ENCODE measurements around the gene MSX1.

MSX1 gene

GRCh38 chr4:4831825-4832224 lies 27.6 kb upstream of the MSX1 start:
- no peak for TF ChIP-seq ZNF274 (IDR thresholded peaks at IDR 0.05; ENCODE audit: low read depth, low read length)
- no peak overlapping the region for H3K4me3 ChIP-seq (ENCODE audit: low read length)

- H3K4me3 ChIP-seq (ENCODE audit: low read length): no peak overlapping the region
- TF ChIP-seq ZNF274 (IDR thresholded peaks at IDR 0.05; ENCODE audit: low read depth, low read length): no peak
These were observed 23.4 kb upstream of the MSX1 start for GRCh38 chr4:4836044-4836443.

GRCh38 chr4:4837316-4837715 lies 22.1 kb upstream of the MSX1 start:
- H3K4me3 ChIP-seq (ENCODE audit: low read length): no peak overlapping the region
- TF ChIP-seq ZNF274 (IDR thresholded peaks at IDR 0.05; ENCODE audit: low read depth, low read length): no peak

GRCh38 chr4:4838051-4838935 lies 21.2 kb upstream of the MSX1 start:
- no peak for TF ChIP-seq ZNF274 (IDR thresholded peaks at IDR 0.05; ENCODE audit: low read depth, low read length)
- H3K4me3 ChIP-seq (ENCODE audit: low read length): no peak overlapping the region

- H3K4me3 ChIP-seq (ENCODE audit: low read length): no peak overlapping the region
- no peak for TF ChIP-seq ZNF274 (IDR thresholded peaks at IDR 0.05; ENCODE audit: low read depth, low read length)
These were observed 20.3 kb upstream of the MSX1 start for GRCh38 chr4:4838936-4839810.

- H3K4me3 ChIP-seq (ENCODE audit: low read length): no peak overlapping the region
- TF ChIP-seq ZNF274 (IDR thresholded peaks at IDR 0.05; ENCODE audit: low read depth, low read length): no peak
These were observed 19.1 kb upstream of the MSX1 start for GRCh38 chr4:4840351-4840750.

GRCh38 chr4:4841156-4841555 lies 18.3 kb upstream of the MSX1 start:
- no peak for TF ChIP-seq ZNF274 (IDR thresholded peaks at IDR 0.05; ENCODE audit: low read depth, low read length)

GRCh38 chr4:4842476-4843441 lies 16.7 kb upstream of the MSX1 start:
- no peak for TF ChIP-seq ZNF274 (IDR thresholded peaks at IDR 0.05; ENCODE audit: low read depth, low read length)
- H3K4me3 ChIP-seq (ENCODE audit: low read length): no peak overlapping the region

More at GRCh38 chr4:4841156-4841555, 18.3 kb upstream of the MSX1 start:
- no peak overlapping the region for H3K4me3 ChIP-seq (ENCODE audit: low read length)

GRCh38 chr4:4843635-4844291 lies 15.7 kb upstream of the MSX1 start:
- no peak for TF ChIP-seq ZNF274 (IDR thresholded peaks at IDR 0.05; ENCODE audit: low read depth, low read length)
- no peak overlapping the region for H3K4me3 ChIP-seq (ENCODE audit: low read length)

- no peak overlapping the region for H3K4me3 ChIP-seq (ENCODE audit: low read length)
- no peak for TF ChIP-seq ZNF274 (IDR thresholded peaks at IDR 0.05; ENCODE audit: low read depth, low read length)
These were observed 14.4 kb upstream of the MSX1 start for GRCh38 chr4:4845027-4845426.

GRCh38 chr4:4847011-4847410 lies 12.5 kb upstream of the MSX1 start:
- H3K4me3 ChIP-seq (ENCODE audit: low read length): no peak overlapping the region
- no peak for TF ChIP-seq ZNF274 (IDR thresholded peaks at IDR 0.05; ENCODE audit: low read depth, low read length)

GRCh38 chr4:4848540-4848939 lies 10.9 kb upstream of the MSX1 start:
- no peak overlapping the region for H3K4me3 ChIP-seq (ENCODE audit: low read length)
- no peak for TF ChIP-seq ZNF274 (IDR thresholded peaks at IDR 0.05; ENCODE audit: low read depth, low read length)

GRCh38 chr4:4849106-4849505 lies 10.4 kb upstream of the MSX1 start:
- H3K4me3 ChIP-seq (ENCODE audit: low read length): no peak overlapping the region
- no peak for TF ChIP-seq ZNF274 (IDR thresholded peaks at IDR 0.05; ENCODE audit: low read depth, low read length)

Measured in GM08714 (cell line).